Stimulated activated CD8-positive, alpha-beta memory T cell treated with anti-CD3 and anti-CD28 coated beads, Interleukin-2, amount 100 ng/mL, for 1 hour (primary cell): ENCODE results near the gene PMM1.
"Not testable (repeated sequence)": the region's sequence is repeated elsewhere in the genome, so short reads cannot be mapped to it uniquely, and the experiment has no call there.

Experiments used
- DNase-seq, 2 donors: peaks; one replicate each; pipeline ENCODE4 v3.0.0-alpha.2; 2020; ENCODE audit warnings: low read depth in 2 of 2

Gene PMM1

DNA sequence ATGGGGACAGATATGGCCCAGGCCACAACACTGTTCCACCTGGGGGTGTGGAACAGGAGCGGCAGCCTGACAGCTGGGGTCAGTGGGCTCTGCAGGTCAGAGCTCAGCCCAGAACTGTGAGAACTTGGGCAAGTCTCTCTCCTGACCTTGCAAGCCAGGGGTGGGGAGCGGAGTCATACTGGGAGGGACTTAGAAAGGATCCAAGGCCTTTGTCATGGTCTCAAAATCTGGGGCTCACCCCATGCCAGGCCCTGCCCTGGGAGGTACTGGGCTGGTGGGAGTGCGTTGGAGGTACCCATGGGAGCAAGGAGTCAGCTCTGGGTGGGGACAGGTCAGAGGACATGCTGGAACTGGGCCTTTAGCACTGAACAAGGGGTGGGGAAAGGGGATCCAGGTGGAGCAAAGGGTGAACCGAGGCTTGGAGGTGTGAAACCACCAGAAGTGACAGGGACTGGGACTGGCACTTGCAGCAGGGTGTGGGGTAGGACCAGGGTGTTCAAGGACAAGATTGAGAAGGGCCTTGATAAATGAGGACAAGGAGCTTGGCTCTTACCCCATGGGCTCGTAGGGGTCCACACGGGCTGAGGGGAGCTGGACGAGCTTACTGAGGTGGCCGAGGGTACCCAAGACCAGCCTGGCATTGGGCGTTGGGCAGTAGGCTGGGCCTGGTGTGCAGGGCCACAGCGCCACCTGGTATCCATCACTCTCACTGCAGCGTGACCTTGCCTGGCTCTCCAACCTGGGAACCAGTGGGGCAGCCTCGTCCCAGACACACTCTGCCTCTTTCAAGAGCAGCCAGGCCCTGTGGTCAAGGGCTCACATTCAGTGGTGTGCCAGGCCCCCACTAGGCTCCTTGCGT is 7.4 kb upstream of the PMM1 start:
- no peak for DNase-seq

DNA sequence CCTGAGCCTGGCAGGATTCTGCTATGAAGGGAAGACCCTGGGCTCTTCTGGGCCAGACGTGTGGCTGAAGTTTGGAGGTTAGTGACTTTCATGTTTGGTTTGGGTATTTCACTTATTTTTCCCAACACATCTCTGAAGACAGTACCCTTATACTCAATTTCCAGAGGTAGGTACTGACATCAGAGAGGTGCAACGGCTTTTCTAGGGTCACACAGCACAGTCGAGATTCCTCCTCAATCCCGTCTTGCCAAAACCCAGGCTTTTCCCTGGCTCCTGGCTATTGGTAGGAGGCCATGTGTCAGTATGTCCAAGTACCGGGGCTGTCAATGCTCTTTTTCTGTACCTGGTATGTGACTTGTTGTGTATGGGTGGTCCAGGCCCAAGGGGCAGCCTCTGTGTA is 6.1 kb upstream of the PMM1 start:
- no peak for DNase-seq

DNA sequence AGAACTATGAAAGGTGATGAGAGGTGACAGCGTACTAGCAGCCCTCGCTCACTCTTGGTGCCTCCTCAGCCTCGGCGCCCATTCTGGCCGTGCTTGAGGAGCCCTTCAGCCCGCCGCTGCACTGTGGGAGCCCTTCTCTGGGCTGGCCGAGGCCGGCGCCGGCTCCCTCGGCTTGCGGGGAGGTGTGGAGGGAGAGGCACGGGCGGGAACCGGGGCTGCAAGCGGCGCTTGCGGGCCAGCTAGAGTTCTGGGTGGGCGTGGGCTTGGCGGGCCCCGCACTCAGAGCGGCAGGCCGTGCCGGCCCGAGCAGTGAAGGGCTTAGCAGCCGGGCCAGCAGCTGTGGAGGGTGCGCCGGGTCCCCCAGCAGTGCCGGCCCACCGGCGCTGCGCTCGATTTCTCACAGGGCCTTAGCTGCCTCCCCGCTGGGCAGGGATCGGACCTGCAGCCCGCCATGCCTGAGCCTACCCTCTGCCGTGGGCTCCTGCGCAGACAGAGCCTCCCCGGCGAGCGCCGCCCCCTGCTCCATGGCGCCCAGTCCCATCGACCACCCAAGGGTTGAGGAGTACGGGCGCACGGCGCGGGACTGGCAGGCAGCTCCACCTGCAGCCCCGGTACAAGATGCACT is 3.8 kb upstream of the PMM1 start:
- DNase-seq = not testable (repeated sequence)

DNA sequence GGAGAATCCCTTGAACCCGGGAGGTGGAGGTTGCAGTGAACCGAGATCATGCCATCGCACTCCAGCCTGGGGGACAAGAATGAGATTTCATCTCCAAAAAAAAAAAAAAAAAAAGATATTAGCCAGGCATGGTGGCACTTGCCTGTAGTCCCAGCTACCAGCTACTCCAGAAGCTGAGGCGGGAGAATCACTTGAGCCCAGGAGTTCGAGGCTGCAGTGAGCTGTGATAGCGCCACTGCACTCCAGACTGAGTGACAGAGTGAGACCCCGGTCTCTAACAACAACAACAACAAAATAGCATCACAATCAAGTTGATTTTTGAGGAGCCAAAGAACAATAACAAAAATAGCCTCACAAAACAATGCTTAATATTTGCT is 2.3 kb downstream of the PMM1 start:
- no peak for DNase-seq

DNA sequence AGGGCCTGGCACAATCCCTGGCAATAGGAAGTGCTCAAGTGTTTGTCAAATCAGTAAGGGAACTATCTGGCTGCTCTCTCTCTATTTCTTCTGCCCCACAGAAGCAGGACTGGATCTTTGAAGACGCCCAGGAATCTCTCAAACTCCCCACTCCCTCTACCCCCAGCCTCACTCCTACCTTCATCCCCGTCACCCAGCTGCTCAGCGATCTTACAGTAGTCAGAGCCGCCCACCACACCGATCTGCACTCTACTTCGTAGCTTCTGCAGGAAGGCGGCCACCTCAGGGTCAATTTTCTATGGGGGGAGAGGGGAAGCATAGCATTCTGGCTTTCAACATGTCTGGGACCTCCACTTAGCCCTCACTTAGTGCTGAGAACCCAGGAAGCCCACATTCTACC is 3.7 kb downstream of the PMM1 start:
- no peak for DNase-seq

DNA sequence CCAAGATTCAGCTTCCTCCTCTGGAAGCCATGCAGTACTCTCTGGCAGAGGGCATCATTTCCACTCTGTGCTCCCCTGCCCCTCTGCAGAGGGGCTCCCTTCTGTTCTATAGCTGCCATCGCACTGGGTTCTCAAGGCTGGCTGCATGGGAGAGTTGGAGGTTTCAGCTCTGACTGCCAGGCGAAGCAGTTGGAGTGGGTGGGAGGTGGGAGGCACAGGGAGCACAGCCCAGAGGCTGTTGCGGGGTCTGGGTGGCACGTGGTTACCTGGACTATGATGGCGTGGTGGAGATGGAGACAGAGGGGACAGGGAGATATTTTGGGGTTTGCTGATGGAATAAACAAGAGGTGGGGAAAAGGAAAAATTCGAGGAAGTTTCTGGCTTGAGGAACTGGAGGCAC is 4.8 kb downstream of the PMM1 start:
- no peak for DNase-seq

DNA sequence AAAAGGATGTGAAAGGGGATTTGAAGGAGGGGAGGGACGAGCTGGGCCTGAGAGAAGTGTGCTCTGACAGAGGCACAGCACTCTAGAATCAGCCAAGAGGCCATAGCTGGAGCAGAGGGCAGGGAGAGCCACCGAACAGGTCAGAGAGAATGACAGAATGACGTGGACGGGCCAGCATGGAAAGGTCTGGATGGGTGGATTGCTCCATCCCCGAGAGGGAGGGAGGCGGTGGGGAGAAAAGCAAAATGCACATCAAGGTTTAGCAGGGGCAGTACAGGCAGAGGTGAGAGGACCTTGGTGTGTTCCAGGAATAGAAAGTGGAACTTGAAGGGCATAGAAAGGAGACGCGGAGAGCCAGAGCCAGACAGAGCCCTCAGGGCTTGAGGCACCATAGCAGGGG is 6.9 kb downstream of the PMM1 start:
- no peak for DNase-seq

DNA sequence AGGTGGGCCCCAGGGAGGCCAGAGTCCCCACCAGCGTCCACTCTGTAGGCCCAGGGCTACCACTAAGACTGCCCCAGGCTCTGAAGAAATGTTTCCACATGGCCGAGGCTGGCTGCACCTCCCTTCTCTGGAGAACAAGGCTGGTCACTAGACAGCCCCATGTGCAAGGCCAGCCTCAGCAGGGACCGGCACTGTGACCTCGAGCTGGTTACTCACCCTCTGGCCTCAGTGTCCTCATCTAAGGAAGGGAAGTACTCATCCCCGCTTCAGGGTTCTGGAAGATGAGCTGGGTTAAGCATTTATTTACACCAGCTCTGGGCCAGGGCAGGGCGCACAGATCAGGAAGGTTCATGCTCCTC is 9.7 kb downstream of the PMM1 start:
- no peak for DNase-seq

DNA sequence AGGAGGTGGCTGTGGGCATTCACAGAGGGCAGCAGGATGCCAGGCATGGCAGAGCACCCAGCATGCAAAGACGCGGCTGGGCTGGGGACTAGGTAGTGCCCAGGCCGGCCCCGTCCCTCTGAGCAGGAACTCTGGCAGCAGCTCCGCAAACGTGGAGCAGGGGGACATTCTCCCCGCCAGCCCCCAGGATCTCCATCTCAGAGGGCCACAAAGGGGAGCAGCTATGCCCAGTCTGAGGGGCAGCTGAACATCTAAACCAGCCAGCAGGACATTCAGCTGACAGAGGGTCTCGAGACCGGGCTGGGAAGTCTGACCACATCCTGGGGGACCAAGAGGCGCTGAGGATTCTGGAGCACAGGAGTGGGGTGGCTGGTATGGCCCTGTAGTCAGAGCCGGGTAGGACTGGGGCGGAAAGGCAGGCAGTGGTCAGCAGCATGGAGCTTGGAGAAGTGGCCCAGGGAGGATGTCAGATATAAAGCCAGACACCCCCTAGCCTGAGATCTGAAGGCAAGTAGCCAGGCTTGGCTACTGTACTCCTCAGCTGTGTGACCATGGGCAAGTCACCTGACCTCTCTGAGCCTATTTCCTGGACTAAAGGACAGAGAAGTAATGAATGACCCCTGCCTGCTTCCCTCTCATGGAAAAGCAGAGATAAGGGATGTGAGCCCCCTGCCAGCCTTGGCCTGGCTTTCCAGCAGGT is 10.2 kb downstream of the PMM1 start:
- no peak for DNase-seq

DNA sequence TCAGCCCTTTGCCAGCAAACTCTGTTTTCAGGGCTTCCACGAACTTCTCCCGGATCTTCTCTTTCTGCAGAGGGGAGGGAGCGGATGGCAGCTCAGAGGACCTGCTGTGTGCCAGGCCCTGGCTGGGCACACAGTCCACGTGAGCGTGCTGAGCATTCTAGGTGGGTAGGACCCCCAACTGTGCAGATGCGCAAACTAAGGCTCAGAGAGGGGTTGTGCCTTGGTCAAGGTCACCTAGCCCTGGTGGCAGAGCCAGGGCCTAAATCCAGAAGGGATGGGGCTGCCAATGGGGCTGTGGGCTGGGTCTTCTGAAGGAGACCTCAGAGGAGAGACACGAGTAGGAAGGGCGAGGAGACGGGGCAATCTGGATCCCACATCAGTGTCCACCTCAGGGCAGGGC is 10.8 kb downstream of the PMM1 start:
- no peak for DNase-seq

DNA sequence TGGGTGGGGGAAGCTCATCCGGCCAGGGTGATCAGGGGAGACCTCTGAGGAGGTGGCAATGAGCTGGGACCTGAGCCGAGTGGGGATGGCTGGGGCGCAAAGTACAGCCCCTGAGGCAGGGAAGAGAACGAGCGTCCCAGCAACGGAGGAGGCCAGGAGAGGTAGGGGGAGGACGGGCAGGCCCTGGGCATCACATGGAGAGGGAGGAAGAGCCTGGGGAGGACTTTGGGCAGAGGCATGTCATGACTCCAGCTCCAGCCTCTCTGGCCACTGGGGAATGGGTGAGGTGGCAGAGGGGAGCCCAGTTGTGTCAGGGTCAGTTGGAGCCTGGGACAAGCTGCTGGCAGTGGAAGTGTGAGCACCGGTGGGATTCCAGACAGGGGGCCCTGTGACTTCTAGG is 11.5 kb downstream of the PMM1 start:
- DNase-seq = no peak

DNA sequence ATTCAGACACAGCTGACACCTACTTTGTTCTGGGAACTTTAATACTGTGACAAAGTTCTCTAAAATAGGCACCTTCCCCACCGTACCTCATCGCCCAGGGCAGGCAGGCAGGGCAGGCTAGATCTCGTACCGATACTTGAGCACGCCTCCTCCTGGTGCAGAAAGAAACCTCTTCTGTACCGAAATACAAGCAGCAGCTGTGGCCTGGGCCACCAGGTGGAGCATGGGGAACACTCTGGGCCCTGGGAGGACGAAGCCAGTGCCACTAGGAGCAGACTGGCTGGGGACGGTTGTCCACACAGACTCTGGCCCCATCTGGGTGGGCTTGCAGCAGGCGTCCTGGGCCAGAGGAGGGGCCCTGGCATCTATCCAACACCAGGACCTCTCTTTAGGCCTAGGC is 12.8 kb downstream of the PMM1 start:
- DNase-seq = no peak

DNA sequence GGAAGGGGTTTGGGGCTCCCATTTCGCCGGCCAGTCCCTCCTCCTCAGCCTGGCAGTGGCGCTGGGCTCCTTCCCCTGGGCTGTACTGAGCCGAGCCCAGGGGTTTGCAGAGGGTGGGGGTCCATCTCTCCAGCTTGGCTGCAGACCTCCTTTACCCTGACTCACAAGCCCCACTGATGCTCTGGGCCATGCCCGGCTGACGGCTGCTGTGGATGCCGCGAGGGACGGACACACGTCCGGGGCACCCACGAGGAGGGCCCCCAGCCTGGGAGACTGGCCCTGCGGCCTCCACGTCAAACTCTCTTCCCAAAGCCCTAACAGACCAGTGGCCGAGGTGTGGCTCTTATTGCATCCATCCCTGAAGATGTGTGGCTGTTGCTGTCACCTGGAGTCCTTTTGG is 14.1 kb downstream of the PMM1 start:
- DNase-seq = no peak

DNA sequence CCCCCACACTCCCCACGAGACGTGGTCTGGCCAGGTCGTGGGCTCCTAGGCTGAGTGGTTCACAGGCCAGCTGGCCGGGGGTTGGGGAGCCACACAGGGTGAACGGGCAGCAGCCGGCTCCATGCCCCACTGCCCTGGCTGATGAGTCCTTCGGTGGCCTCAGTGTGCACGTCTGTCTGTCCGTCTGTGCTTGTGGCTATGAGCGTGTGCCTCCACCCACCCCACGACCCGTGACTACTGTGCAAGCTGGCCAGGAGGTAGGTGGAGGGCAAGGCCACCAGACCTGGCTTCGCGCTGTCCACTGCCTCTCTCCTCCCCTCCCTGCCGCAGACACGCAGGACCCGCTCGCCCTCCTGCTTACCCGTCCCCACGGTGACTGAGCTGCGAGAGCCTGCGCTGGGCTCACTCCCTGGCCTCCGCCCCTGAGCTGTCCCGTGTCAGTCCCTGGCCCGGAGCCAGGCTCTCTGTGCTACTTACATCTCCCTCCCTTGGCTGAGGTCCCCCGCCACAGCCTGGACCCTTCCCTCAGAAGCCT is 14.7 kb downstream of the PMM1 start:
- no peak for DNase-seq

DNA sequence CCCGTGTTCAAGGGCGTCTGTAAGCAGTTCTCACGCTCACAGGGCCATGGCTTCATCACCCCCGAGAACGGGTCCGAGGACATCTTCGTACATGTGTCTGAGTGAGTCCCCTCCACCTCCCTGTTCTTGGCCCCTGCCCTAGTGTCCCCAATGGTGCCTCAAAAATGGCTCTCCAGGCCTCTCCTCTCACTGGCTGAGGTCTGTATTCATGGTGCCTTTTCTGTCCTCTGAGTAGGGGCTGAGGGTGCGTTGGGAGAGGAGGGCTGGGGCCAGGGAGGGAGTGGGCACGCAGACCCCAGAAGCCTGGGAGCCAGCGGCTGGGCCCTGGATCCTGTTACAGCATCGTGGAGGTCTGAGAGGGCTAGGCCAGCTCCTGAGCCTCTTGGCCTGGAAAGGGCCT is 16.0 kb downstream of the PMM1 start:
- DNase-seq = no peak

DNA sequence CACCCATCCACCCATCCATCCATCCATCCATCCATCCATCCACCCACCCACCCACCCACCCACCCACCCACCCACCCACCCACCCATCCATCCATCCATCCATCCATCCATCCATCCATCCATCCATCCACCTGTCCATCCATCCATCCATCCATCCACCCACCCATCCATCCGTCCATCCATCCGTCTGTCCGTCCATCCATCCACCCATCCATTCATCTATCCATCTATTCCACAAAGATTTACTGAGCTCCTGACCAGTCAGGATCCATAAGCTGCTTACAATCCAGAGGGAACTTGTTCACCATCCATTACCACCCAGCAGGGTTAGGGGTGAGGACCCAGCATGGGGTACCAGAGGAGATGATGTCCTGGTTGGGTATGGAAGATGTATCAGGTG is 17.3 kb downstream of the PMM1 start:
- not testable (repeated sequence) for DNase-seq

DNA sequence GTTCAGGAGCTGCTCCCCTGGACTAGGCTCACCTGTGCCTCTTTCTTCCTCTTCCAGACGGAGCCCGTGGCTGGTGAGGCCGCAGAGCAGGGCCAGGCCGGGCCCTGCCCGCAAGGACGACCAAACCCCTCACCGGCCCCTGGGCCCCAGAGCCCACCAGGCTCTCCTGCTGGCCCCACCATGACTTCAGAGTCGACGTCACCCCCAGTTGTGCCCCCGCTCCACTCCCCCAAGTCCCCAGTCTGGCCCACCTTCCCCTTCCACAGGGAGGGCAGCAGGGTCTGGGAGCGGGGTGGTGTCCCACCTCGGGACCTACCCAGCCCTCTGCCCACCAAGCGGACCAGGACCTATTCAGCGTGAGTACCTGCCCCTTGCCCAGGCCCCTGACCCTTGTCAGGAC is 17.9 kb downstream of the PMM1 start:
- DNase-seq = no peak

DNA sequence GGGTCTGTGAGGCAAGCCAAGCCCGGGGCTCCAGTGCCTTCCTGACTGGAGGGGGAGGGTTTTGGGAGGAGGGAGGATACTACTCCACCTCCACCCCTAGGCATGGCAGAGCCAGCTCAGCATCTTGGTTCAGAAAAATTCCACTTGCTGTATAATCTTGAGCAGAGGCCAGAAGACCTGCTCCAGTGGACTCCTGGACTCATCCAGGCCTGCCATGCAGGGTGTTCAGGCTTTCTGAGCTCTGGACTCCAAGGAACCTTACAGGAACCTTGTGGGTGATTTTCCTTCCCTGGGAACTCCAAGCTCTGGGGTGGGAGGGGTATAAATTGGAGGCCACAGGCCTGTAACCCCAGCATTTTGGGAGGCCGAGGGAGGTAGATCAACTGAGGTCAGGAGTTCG is 19.4 kb downstream of the PMM1 start:
- no peak for DNase-seq

DNA sequence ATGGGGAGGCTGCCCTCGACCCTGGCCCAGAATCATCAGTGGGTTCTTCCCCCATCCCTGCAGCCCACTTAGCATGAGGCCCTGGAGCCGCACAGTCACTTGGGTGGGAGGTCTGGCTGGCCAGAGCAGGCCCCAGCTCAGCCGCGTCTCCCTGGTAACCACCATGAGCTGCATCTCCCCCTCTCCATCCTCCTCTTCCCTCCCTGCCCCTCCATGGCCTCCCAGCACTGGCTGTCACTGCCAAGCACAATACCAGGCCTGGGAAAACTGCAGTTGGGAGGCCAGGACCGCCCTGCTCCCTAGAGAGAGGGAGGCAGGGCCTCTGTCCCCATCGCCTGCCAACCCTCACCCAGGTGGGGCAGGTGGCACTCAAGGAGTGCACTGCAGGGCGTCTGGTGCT is 20.8 kb downstream of the PMM1 start:
- no peak for DNase-seq

DNA sequence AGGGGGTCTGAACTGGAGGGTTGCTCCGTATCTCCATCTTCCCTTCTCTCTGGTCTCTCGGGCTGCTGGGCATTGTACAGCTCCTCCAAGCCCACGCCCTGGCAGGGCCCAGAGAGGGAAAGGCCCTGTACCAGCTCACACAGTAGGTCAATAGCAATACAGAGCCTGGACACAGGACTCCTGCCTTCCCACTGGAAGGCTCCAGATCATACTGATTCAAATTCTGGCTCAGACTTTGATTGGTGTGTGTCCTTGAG is 22.2 kb downstream of the PMM1 start:
- DNase-seq = no peak

DNA sequence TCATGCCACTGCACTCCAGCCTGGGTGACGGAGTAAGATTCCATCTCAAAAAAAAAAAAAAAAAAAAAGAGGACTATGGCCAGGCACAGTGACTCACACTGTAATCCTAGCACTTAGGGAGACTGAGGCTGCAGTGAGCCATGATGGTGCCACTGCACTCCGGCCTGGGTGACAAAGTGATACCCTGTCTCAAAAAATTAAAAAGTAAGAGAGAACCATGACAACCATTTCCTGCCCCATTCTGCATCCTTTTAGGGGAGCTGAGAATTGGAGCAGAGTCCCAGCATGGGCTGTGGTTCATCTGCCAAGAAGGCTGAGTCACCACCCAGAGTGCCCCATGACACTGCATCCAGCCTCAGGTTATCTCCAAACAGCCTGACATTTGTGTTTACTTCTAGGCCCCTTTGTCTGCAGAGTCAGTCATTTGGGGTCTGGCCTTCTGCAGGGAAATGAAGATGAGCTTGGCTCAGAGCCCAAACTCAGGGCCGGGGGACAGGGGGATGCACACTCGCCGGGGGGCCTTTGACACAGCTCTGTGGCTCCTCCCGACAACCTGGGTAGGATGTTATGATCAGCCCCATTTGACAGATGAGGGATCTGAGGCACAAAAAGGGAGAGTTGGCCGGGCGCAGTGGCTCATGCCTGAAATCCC is 24.1 kb downstream of the PMM1 start:
- no peak for DNase-seq

DNA sequence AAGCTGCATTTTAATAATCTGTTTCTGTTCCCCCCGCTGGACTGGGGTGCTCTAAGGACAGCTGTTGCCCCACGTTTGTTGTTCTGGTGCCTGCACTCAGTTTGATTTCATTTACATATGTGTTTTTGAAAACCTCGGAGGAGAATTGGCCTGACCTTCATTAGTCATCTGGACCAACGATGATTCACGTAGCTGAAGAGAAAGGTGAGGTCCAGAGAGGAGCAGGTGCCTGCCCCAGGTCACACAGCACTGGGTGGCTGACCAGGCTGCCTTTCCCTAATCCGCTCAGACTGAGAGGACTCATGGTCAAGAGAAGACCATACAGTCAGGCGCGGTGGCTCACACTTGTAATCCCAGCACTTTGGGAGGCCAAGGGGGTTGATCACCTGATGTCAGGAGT is 25.1 kb downstream of the PMM1 start:
- no peak for DNase-seq
